Measurements from ENCODE around the gene FCSK.

The FCSK gene

DNA sequence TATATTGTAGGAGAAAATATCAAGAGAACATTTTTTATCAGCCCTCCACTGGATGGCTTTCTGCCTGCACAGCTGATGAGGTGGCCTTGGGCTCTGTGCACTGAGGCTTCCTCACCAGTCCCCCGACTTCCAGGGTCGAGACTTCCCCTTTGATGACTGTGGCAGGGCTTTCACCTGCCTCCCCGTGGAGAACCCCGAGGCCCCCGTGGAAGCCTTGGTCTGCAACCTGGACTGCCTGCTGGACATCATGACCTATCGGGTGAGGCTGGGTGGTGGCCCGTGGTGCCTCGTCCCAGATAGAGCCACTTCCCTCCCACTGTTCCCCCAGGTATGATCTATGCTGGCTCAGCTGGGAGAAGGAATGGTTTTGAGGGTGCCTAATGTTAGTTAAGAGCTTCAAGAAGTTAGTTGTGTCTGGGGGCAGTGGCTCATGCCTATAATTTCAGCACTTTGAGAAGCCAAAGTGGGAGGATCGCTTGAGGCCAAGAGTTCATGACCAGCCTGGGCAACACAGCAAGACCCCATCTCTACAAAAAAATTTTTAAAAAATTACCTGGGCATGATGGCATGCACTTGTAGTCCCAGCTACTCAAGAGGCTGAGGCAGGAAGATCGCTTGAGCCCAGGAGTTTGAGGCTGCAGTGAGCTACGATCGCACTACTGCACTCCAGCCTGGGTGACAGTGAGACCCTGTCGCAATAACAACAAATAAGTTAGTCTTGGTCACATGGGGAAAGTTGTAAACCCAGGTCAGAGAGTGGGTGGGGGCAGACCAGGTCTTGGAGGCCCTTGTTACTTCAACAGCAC, 11.8 kb downstream of the FCSK start:
- H3K9me3 ChIP-seq (ENCODE audit: control insufficient read depth, low read length) = no peaks in the 10 kb centered on the region
- H3K79me2 ChIP-seq = peaks cover 2% of the 10 kb centered on the region
- TF ChIP-seq, protein P1, sequence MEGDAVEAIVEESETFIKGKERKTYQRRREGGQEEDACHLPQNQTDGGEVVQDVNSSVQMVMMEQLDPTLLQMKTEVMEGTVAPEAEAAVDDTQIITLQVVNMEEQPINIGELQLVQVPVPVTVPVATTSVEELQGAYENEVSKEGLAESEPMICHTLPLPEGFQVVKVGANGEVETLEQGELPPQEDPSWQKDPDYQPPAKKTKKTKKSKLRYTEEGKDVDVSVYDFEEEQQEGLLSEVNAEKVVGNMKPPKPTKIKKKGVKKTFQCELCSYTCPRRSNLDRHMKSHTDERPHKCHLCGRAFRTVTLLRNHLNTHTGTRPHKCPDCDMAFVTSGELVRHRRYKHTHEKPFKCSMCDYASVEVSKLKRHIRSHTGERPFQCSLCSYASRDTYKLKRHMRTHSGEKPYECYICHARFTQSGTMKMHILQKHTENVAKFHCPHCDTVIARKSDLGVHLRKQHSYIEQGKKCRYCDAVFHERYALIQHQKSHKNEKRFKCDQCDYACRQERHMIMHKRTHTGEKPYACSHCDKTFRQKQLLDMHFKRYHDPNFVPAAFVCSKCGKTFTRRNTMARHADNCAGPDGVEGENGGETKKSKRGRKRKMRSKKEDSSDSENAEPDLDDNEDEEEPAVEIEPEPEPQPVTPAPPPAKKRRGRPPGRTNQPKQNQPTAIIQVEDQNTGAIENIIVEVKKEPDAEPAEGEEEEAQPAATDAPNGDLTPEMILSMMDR (IDR thresholded peaks at IDR 0.05) = no peak
- H3K27ac ChIP-seq = no peak overlapping the region
- H2AFZ ChIP-seq = no peak overlapping the region
- no peaks in the 10 kb centered on the region for H3K36me3 ChIP-seq (ENCODE audit: control insufficient read depth, insufficient read depth, low read length)
- H3K4me1 ChIP-seq = no peaks in the 10 kb centered on the region
- H3K9ac ChIP-seq = no peak overlapping the region
- H3K4me3 ChIP-seq (ENCODE audit: low read depth, low read length) = no peak overlapping the region
- H3K4me2 ChIP-seq (ENCODE audit: low read length) = no peak overlapping the region
- H3K27me3 ChIP-seq (ENCODE audit: control insufficient read depth, insufficient read depth, low read length) = no peaks in the 10 kb centered on the region

- TF ChIP-seq, protein P1 (IDR thresholded peaks at IDR 0.05) = no peak
- H3K36me3 ChIP-seq (ENCODE audit: control insufficient read depth, insufficient read depth, low read length) = no peaks in the 10 kb centered on the region
- H3K4me1 ChIP-seq = no peaks in the 10 kb centered on the region
- no peak overlapping the region for H2AFZ ChIP-seq
- H3K9ac ChIP-seq = no peak overlapping the region
- no peak overlapping the region for H3K27ac ChIP-seq
- H3K4me3 ChIP-seq (ENCODE audit: low read depth, low read length) = no peak overlapping the region
- no peaks in the 10 kb centered on the region for H3K9me3 ChIP-seq (ENCODE audit: control insufficient read depth, low read length)
- no peak overlapping the region for H3K4me2 ChIP-seq (ENCODE audit: low read length)
- H3K79me2 ChIP-seq = peaks cover under 1% of the 10 kb centered on the region
- H3K27me3 ChIP-seq (ENCODE audit: control insufficient read depth, insufficient read depth, low read length) = no peaks in the 10 kb centered on the region
Measured at GRCh38 chr16:70466805-70467076, 12.3 kb downstream of the FCSK start.

DNA sequence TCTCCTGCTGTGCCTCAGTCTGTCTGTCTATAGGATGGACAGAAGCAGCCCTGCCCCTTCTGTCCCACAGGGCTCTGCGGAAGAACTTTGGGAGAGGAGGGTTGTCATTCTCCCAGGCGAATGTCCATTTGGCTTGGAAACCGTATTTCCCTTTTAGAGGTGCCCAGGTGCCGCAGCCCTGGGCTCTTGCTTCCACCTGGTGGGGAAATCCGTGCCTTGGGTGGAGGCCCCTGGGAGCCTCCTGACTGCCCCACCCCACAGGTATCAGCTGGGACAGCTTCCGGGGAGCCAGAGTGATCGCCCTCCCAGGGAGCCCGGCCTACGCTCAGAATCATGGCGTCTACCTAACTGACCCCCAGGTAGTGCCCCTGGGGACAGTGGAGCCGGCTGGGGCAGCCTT, 12.7 kb downstream of the FCSK start:
- Histone ChIP-seq H3K4me1 (no peaks in the 10 kb centered on the region), H3K27ac (no peak overlapping the region), H2AFZ (no peak overlapping the region), H3K9me3 (ENCODE audit: control insufficient read depth, low read length) (no peaks in the 10 kb centered on the region), H3K4me2 (ENCODE audit: low read length) (no peak overlapping the region), H3K36me3 (ENCODE audit: control insufficient read depth, insufficient read depth, low read length) (no peaks in the 10 kb centered on the region), H3K4me3 (ENCODE audit: low read depth, low read length) (no peak overlapping the region), H3K79me2 (no peaks in the 10 kb centered on the region), H3K27me3 (ENCODE audit: control insufficient read depth, insufficient read depth, low read length) (no peaks in the 10 kb centered on the region), H3K9ac (no peak overlapping the region)
- TF ChIP-seq, protein P1 (IDR thresholded peaks at IDR 0.05) = peak; percentile 17

- Histone ChIP-seq H3K27me3 (ENCODE audit: control insufficient read depth, insufficient read depth, low read length) (no peaks in the 10 kb centered on the region), H3K4me3 (ENCODE audit: low read depth, low read length) (no peak overlapping the region), H3K27ac (no peak overlapping the region), H3K4me1 (no peaks in the 10 kb centered on the region), H3K9me3 (ENCODE audit: control insufficient read depth, low read length) (no peaks in the 10 kb centered on the region), H3K79me2 (no peaks in the 10 kb centered on the region), H3K9ac (no peak overlapping the region), H3K36me3 (ENCODE audit: control insufficient read depth, insufficient read depth, low read length) (no peaks in the 10 kb centered on the region), H2AFZ (no peak overlapping the region), H3K4me2 (ENCODE audit: low read length) (no peak overlapping the region)
- TF ChIP-seq, protein P1 (IDR thresholded peaks at IDR 0.05) = no peak
Measured at GRCh38 chr16:70467608-70468007, 13.2 kb downstream of the FCSK start.
